Activated CD4-positive, alpha-beta T cell treated with anti-CD3 and anti-CD28 coated beads for 1 hour (primary cell): ENCODE results near the gene ASCC2.
"Not testable (repeated sequence)": the region's sequence is repeated elsewhere in the genome, so short reads cannot be mapped to it uniquely, and the experiment has no call there.

ENCODE experiments used
- DNase-seq: peaks from one replicate; pipeline ENCODE4 v3.0.0-alpha.2; 2020

The ASCC2 gene

DNA sequence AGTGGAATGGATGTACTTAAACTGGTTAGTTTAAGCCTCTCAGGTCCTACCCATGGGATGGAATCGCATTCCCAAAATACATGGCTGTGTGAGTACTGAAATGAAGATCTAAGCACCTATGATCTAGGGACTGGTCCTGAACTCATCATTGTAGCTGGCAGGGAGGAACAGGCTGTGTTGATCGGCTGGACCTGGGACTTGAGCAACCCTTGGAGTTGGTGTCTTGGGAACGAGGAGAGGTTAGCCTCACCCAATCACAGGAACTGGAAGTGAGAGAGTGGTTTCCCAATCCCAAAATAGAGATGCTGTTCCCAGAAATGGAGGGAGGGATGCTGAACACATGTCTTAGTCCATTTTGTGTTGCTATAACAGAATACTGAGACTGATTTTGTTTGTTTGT is 16.4 kb upstream of the ASCC2 start:
- DNase-seq = no peak

DNA sequence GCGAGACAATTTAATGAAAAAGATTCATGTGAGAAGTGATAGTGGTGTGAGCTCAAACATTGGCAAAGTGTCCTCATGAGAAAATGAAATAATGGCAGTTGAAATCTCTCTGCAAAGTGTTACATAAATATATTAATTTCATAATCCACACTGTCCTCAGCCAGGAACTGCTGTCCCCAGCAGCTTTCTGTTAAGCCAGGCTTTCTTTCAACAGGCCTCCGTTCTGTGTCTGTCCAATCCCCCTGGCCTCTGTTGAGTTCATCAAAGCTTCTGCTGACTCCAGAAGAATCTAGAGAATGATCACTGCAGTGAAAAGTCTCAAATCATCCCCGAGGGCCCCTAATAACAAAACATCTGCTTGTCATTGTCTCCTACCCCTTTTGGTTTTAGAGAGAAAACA is 10.0 kb upstream of the ASCC2 start:
- DNase-seq = no peak

DNA sequence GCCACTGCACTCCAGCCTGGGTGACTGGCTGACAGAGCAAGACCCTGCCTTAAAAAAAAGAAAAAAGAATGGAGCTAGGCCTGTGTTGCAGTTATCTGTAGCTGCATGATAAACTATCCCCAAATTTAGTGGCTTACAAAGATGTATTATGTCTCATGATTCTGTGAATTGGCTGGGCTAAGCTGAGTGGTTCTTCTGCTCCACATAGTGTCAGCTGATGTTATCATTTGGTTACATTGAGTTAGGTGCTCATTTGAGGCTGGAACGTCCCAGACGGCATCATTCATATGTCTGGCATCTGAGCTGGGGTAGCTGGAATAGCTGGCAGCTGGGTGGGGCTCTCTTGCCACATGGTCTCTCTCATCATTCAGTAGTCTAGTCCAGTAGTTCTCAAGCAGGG is 8.2 kb upstream of the ASCC2 start:
- DNase-seq = no peak

DNA sequence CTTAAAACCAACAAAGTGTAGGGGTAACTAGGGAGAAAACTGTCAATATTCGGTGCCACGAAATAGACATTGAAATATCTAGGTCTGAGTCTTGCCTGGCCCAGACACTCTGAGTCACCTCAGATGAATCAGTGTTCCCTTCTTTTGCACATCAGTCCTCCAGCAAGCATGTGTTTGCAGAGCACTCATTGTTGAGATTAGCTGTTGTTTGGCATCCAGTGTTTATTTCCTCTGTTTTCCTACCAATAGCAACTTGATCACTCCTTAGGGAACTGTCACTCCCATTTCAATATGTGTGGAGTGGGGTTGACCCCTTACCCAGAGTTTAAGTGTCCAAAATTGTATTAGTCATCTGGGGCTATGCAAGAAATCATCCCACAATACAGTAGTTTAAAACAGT is 4.7 kb upstream of the ASCC2 start:
- no peak for DNase-seq

DNA sequence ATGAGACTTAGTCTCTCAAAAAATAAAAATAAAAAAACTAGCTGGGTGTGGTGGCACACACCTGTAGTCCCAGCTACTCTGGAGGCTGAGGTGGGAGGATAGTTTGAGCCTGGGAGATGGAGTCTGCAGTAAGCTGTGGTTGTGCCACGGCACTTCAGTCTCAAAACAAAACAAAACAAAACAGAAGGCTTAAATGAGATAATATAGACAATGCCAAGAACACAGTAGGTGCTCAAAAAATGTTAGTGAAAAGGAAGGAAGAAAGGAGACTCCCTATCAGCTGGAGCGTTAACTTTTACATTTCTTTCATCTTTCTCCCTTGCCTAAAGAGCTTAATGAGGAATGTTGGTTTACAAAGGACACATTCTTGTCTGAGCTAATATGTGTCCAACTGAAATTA is 4.1 kb upstream of the ASCC2 start:
- no peak for DNase-seq

DNA sequence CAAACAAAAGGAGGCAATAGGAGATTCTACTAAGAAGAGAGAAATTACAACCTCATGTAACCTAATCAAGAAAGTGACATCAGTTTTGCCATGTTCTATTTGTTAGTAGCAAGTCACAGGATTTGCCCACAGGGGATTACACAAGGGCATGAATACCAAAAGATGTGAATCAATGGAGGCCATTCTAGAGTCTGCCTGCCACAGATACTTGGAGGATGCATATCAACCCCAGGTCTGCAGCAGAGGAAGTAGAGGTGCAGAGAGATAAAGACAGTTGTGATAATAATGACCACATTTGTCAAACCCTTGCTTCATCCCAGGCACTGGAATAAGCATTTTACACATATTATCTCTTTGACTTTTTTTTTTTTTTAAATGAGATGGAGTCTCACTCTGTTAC is 2.4 kb upstream of the ASCC2 start:
- no peak for DNase-seq

DNA sequence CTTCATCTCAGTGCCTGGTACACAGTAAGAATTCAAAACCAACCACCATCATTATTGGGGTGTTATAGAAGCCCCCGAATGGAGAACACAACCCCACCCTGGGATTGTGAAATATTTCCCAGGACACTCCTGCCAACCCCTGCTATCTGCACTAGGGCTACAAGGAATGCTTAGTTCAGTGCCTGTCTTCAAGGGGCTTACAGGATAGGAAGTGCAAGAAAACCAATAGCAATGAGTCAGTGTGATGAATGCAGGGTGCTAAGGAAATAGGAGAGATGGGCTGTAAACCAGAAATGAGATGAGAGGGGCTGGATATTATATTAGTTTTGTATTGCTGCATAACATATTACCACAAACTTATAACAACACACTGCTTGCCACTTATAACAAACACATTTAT is 965 bp upstream of the ASCC2 start:
- no peak for DNase-seq

DNA sequence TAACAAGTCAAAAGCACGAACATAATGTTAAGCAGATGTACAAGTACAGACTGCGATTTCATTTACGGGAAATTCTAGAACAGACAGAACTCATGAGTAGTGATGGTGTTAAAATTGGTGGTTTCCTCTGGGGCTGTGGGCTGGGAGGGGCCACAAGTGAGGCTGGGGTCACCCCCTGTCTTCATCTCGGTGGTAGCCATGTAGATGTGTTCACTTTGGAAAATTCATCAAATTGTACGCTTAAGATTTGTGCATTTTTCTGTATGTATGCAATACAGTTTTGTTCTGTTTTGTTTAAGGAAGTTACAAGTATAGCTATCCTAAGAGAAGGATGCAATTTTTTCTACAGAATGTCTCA is 504 bp upstream of the ASCC2 start:
- no peak for DNase-seq

DNA sequence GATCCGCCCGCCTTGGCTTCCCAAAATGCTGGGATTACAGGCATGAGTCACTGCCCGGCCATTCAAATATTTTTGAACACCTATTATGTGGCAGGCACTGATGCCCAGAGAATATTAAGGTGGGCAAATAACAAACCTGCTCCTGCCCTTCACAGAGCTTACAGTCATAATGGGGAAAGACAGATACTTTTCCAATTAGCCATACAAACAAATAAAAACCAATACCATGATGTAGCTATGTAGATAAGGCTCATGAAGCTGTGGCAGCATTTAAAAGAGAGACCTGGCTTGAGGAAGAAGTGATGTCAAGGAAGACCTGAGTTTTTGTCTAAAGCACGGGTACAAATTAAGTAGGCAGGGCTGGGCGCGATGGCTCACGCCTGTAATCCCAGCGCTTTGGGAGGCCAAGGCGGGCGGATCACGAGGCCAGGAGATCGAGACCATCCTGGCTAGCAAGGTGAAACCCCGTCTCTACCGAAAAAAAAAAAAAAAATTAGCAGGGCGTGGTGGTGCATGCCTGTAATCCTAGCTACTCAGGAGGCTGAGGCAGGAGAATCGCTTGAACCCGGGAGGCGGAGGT is 1.2 kb downstream of the ASCC2 start:
- not testable (repeated sequence) for DNase-seq

DNA sequence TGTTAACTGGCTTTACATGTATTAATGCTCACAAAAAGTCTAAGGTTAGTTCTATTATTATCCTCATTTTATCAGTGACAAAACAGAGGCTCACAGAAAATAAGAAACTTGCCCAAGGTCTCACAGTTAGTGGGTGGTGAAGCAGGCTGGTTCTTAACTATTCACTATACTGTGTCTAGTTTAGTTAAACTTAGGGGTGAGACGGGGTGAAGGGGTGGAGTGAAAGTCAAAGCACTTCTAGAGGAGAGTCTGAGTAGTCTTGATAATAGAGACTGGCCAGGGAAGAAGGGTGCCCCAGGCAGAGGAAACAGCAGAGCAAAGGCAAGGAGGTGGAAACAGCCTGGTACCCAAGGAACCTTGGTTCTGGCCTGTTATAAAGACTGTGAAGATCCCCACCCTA is 4.0 kb downstream of the ASCC2 start:
- no peak for DNase-seq

DNA sequence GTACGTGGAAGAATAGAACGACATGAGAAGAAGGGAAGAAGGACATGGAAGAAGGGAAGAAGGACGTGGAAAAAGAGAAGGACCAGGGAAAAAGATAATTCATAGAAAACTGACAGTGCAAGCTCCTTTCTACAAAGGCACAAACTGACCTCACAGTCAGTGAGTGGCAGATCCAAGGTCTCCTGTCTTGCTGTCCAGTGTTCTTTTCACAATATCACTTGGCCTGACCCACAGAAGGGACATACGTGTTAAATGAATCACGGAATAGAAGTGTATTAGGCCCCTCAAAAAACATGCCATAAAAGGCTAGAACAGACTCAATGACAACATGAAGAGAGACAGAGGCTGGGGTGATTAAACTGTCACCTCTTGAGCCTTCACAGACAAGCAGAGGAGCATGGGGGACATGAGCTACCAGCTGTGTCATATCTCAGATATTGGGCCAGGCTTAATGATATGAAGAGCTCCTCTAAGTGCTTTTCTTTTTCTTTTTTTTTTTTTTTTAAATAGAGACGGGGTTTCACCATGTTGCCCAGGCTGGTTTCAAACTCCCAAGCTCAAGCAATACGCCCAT is 4.6 kb downstream of the ASCC2 start:
- no peak for DNase-seq

DNA sequence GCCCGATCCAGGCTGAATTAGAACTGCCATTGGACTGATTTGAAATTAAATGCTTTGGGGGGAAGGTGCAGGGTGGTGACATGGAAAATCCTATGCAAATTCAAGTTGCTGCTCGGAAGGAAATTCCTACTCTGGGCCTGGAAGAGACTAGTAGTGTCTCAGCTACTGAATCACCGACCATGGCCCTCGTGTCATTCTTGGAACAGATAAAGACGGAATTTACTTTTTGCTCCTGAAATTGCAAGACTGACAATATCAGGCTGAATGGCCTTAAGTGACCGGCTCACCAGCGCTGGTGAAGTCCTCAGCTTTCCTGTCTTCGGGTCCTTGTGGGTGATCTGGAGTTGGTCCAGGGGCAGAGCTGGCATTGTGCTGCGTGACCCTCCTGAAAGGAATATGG is 6.1 kb downstream of the ASCC2 start:
- no peak for DNase-seq

DNA sequence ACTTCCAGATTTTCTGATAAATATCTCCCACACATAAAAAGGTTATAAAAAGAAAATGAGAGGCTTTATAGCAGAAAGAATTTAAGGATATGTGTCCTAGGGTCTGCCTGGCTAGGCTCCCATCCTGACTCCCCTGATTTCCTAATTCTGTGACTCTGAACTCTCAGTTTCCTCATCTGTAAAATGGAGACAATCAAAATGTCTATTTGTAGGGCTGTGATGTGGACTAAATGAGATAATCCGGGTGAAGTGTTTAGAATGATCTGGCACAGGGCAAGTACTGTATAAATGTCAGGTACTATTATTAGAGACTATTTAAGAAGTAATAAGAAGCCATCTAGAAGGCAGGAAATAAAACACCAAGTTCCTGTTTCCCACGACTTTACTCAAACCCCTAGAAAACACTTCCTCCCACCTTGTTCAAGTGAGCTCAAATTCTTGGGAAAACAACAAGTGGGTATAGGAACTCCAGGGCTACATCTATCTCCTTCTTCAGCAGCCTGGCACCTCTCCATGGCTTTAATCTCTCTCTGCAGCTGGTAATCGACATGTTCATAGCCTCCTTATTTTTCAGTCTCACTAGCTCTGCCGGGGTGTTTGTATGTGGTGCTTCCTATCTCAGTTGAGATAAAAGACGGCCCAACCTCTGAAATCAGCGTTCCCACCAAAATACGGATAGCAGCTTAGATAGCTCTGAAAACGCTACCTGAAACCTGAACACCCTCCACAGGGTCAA is 6.7 kb downstream of the ASCC2 start:
- DNase-seq = no peak

DNA sequence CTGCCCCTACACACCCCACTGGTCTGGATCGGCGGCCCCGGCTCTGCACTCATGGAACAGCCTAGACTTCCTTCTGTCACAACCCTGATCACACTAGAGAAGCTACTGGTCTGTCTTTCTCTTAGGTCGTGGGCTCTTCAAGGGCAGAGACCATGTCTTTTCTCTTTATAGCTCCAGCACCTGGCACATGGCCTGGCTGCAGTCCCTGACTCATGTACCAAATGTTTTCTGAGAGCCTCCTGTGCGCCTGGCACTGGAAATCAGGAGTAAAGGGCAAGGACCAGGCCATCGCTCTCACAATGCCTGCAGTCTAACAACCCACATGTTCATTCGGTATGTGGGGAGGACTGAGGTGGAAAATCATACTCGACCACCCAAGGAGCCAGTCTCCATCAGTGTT is 7.5 kb downstream of the ASCC2 start:
- no peak for DNase-seq

DNA sequence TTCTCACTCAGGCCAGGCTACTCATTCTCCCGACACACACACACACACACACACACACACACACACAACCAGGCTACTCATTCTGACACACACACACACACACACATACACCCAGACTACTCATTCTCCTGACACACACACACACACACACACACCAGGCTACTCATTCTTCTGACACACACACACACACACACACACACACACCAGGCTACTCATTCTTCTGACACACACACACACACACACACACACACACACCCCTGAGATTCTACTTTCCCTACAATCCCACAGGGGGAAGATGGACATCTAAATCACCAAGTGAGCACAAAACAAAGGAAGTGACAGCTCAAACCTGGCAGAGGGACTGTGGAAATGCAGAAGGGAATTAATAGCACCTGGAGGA is 10.3 kb downstream of the ASCC2 start:
- DNase-seq = not testable (repeated sequence)

DNA sequence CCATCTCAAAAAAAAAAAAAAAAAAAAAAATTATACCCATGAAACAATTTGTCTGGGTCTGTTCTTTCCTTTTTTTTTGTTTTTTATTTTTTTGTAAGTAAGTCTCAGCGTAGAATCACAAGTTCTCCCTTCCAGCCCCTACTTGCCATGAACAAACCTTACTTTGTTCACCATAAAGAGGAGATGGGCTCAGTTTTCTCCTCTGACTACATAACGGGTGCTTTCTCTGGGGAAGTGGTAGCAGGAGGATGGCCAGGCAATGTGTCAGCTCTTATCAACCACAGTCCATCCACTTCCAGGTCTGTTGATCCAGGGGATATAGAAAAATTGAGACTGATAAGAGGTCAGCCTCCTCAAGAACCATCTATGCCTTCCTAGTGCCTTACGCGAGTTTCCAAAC is 11.0 kb downstream of the ASCC2 start:
- DNase-seq = no peak

DNA sequence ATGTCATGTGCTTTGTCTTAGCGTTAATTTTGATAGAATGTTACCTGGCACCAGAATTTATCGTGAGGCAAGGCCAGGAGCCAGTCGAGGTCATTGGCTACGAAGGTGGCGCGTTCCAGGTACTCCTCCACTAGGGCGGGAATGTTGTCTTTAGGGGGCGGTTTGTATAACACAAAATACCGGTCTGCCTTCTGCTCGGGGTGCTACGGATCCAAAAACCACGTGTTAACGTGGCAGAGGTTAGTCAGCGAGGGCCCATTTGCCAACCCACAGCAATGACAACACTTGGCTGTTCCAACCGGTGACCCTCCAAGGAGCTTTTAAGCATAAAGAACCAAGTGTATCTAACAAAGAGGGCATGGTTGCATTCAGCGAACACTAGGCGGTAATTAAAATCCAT is 12.5 kb downstream of the ASCC2 start:
- no peak for DNase-seq

DNA sequence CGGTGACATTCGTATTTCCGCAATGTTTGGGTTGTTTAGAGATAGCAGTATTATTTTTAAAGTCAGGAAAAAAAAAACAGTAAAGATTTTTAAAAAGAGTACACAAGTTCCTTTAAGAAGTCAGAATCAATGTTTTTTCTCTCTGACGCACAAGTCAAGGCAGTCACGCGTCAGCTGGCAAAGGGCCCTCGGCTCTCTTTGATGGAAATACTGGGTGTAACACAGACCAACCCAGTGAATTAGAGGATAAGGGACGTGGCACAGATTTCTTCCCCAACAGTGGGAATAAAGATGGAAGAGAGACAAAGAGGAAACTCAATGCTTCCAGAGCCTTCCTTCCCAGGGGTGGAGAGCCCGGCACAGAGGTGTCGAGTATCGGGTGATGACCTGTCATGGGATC is 13.4 kb downstream of the ASCC2 start:
- no peak for DNase-seq

DNA sequence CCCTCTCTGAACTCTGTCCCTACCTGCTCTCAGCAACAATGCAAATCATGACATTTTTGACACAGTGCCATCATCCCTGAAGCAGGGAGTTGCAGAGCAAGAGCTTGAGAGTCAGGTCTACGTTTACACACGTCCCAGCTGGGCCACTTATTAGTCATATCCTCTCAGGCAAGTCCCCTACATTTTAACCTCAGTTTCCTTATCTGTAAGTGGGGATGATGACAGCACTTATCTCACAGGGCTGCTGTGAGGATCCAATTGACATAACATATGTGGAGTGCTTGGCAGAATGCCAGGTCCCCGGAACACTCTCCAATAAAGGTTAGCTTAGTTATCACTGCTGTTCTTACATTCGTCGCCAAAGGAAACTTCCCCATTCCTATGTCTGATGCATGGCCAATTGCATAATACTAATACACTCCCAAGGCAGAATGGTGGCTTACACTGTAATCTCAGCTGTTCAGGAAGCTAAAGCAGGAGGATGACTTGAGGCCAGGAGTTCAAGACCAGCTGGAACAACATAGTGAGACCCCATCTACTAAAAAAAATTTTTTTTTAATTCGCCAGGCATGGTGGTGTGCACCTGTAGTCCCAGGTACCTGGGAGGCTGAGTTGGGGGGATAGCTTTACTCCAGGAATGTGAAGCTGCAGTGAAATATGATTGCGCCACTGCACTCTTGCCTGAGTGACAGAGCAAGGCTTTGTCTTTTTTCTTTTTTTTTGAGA is 16.6 kb downstream of the ASCC2 start:
- DNase-seq = no peak

DNA sequence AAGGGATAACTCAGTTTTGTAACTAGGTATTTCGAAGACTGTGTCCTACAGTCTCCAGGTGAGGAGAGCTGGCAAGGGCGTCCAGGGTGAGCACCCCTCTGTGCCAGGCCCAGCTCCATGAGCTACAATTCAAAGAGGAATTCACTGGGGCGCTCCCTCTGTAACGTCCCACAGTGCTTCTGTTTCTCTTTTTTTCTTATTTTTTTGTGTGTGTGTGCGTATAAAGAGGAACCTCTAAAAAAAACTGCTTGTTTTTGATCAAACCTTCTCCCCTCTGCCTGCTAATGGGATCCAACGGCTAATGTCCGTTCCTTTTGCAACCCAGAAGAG is 17.1 kb downstream of the ASCC2 start:
- no peak for DNase-seq

DNA sequence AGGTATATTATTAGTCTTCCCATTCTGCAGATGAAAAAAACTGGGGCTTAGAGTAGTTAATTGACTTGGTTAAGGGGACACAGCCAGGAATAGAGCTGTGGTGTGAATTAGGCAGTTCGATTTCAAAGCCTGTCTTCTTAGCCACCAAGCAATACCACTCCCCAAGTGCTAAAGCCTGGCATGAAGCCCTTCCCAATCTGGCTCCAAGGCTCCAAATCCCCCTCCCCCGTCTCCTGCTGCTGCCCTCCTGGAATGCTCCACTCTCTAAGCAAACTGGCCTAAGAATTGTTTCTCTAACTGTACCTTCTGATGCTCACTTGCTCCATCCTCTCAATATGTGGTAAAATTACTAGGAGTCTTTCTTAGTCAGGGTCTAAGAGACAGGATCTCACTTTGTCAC is 18.6 kb downstream of the ASCC2 start:
- no peak for DNase-seq

DNA sequence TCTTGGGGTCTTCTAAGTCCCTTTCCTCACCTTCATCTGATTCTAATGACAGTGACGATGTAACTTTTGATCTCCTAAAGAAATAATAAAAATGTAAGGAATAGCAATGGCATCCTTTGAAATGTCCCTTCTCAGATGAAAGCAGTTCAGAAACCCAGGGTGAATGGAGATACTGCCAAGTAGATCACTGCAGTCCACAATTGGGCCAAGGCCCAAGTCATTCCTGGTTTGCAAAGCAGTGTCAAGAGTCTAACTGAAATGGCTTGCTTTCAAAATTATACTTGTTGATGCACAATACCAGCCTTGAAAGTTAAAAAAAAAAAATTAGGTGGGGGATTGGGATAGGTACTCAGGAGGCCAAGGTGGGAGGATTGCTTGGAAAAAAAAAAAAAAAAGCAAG is 20.4 kb downstream of the ASCC2 start:
- no peak for DNase-seq

DNA sequence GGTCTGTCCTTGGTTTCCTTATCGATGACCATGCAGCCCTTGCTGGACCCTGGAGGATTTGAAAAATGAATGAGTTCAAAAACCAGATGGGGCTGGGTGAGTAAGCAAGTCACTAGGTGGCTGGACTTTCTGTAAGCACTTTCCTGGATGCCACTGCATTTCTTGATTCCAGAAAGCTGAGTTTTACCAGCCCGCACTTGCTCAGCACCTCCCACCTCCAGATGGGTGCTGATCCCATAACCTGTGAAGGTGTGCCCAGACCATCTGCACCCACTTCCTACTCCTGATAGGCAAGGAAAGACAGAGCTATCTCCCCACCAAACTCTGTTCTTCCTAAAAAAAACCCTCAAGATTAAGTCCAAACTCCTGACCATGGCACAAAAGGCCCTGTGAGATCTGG is 21.1 kb downstream of the ASCC2 start:
- no peak for DNase-seq

DNA sequence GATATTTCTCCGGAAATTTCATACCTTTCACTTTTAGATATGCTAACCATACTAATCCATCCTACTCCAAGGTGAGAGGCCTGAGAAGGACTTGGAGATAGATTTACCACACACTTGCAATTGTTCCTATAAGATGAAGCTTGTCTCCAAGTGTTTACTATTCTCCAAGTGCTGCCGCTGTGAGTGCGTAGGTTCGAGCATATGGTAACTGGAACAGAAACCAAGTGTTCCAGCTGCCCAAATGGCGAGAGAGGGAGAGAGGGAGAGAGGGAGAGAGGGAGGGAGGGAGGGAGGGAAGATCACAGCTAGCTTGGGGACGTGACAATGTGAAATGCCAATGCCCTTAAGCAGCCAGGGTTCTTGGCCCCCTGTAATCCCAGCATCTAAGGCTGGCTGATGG is 21.5 kb downstream of the ASCC2 start:
- no peak for DNase-seq

DNA sequence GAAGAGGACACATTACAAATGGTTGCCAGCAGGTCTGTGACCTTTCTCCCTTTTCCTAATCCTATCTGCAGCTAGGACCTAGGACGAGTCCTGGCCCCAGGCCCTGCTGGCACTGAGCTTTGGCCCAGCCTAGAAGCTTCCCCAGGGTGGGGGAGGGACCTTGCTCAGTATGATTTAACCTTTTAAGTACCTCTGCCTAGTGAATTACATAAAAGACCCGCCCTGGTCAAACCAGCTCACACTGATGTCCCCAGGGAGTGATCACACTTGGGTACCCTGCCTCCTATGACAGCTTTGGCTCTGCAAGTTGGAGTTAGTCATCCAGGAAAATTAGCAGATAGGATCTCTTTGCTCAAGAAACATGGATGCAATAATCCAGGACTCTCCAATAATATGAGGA is 21.9 kb downstream of the ASCC2 start:
- no peak for DNase-seq
